Activated T-cell treated with anti-CD3 and anti-CD28 coated beads, Interleukin-2, amount 50 U/mL, for 24 hours (primary cell): ENCODE measurements around the gene PDE3A.

Experiments used
- DNase-seq: peaks from one replicate; pipeline ENCODE4 v3.0.0-alpha.2; 2020
- H3K27ac Mint-ChIP-seq: 2 replicates; pipeline ENCODE4 v1.8.0; 2020; ENCODE audit warnings: mild to moderate bottlenecking, mixed read lengths
- H3K27me3 Mint-ChIP-seq: 2 replicates; pipeline ENCODE4 v1.8.0; 2020; ENCODE audit warnings: mixed read lengths
- H3K36me3 Mint-ChIP-seq: 2 replicates; pipeline ENCODE4 v1.8.0; 2020; ENCODE audit warnings: low read depth, mixed read lengths
- H3K4me1 Mint-ChIP-seq: 2 replicates; pipeline ENCODE4 v1.8.0; 2020; ENCODE audit warnings: low read depth, mixed read lengths
- H3K4me3 Mint-ChIP-seq: 2 replicates; pipeline ENCODE4 v1.8.0; 2020; ENCODE audit warnings: mild to moderate bottlenecking, moderate library complexity, mixed read lengths
- H3K9me3 Mint-ChIP-seq: 2 replicates; pipeline ENCODE4 v1.8.0; 2020; ENCODE audit warnings: mixed read lengths

Gene PDE3A

DNA sequence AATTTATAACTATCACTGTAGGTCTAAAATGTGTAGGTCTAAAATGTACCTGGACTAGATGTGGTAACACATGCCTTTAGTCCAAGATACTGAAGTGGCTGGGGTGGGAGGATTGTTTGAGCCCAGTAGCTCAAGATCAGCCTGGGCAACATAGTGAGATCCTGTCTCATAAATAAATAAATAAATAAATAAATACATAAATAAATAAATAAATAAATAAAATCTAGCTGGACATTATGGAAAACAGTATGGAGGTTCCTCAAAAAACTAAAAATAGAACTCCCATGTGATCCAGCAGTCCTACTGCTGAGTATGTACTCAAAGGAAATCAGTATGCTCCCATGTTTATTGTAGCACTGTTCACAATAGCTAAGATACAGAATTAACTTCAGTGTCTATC, 24.0 kb downstream of the PDE3A start:
- DNase-seq: no peak
- Mint-ChIP-seq H3K27me3 (no peaks in the 10 kb centered on the region), H3K36me3 (no peaks in the 10 kb centered on the region), H3K9me3 (no peaks in the 10 kb centered on the region), H3K27ac (no peak overlapping the region), H3K4me3 (no peak overlapping the region), H3K4me1 (no peaks in the 10 kb centered on the region)

DNA sequence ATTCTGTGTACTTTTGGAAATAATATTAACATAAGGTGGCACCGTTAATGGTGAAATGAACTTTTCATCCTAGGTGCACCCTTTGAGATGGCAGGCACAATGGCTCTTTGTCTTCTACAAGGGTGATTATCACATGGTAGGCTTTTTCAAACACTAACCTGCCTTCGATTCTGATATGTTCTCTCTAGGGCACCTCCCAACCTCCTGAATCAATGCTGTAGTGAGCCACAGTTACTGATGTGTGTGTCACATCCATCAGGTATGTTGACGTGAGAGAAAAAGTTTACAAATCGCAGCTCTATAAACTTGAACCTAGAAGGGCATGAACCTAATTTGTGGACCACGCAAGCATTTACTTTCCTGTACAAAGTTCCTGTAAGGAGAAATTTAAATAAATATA, 25.4 kb downstream of the PDE3A start:
- Mint-ChIP-seq H3K4me3 (no peak overlapping the region), H3K27me3 (no peaks in the 10 kb centered on the region), H3K4me1 (no peaks in the 10 kb centered on the region), H3K36me3 (no peaks in the 10 kb centered on the region), H3K9me3 (no peaks in the 10 kb centered on the region), H3K27ac (no peak overlapping the region)
- no peak for DNase-seq

DNA sequence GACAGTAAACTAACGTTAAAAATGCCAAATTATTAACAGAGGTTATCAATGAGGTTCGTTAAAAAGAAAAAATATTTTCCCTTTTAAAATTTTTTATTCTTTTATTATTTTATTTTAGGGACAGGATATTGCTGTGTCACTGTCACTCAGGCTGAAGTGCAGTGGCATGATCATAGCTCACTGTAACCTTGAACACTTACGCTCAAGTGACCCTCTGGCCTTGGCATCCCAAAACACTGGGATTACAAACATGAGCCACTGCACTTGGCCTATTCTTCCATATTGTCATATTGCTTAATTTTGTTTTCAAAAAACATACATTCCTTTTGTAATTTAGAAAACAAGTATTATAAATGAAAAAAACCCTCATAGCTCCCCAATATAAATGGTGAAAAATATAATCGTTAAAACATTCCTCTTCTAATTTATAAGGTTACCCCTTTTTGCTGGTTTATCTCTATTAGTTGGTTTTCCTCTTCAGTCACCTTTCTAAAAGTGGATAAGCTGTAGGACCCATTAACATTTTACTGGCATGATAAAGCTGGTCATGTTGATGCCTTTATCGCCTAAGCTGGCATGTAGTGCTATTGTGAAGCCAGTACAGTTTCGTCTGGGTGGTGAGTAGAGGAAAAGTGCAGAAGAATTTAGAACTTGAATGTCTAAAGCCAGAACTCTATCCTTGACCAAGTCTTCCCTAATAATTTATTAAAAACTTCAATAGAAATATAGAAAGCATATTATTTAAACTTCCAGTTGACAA, 27.6 kb downstream of the PDE3A start:
- Mint-ChIP-seq H3K36me3 (no peaks in the 10 kb centered on the region), H3K9me3 (no peaks in the 10 kb centered on the region), H3K4me1 (no peaks in the 10 kb centered on the region), H3K4me3 (no peak overlapping the region), H3K27me3 (no peaks in the 10 kb centered on the region), H3K27ac (no peak overlapping the region)
- DNase-seq: no peak

DNA sequence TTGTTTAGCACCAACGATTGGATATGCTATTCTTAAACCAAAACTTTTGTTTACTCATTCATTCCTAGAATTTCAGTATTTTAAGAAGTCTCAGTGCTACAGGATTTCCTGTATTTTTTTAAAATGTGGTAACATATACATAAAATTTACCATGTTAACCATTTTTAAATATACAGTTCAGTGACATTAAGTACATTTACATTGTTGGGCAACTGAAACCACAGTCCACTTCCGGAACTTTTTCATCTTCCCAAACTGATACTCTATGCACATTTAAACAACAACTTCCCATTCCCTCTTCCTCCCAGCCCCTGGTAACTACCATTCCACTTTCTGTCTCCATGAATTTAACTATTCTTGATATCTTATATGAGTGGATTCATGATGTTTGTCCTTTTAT, 30.3 kb downstream of the PDE3A start:
- Mint-ChIP-seq H3K4me3 (no peak overlapping the region), H3K36me3 (no peaks in the 10 kb centered on the region), H3K27me3 (no peaks in the 10 kb centered on the region), H3K9me3 (no peaks in the 10 kb centered on the region), H3K27ac (no peak overlapping the region), H3K4me1 (no peaks in the 10 kb centered on the region)
- DNase-seq: no peak

DNA sequence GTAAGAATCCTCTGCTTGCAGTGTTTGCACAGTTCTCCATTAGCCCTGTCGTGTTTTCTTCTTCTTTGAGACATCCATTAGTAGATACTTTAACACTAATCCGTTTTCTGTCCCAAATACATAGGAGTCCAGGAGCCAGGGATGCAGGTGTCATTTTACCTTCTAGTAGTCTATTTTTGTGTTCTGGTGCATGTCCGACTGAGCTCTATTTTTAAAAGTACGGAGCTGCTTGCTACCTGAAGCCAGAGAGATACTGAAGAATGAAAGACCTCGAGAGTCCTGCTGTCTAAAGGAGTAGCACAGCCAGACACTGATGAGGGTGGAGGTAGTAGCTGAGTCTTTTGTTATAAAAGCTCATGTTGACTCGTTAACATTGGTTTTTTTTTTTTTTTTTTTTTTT, 31.7 kb downstream of the PDE3A start:
- Mint-ChIP-seq H3K36me3 (no peaks in the 10 kb centered on the region), H3K27ac (no peak overlapping the region), H3K4me3 (no peak overlapping the region), H3K27me3 (no peaks in the 10 kb centered on the region), H3K4me1 (no peaks in the 10 kb centered on the region), H3K9me3 (no peaks in the 10 kb centered on the region)
- no peak for DNase-seq

DNA sequence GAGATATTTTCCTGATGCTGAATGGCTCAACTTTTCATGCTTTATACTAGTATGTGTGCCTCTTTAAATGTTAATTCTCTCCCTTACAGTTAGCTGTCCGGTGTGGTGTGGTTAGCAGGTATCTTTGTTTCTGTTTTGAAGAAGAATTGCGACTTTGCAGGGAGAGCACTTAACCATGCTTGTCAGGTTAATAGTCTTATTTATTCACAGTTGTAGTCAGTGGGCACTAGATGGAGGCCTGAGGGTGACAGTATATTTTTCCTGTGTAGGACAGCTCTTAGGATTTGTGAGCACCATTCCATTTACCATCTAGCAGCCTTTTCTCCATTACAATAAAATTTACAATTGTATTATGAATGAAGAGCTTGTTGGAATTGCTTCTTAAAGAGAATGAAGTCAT, 34.9 kb downstream of the PDE3A start:
- no peaks in the 10 kb centered on the region for H3K36me3 Mint-ChIP-seq
- DNase-seq: no peak
- peaks cover 3% of the 10 kb centered on the region for H3K9me3 Mint-ChIP-seq
- no peak overlapping the region for H3K4me3 Mint-ChIP-seq
- H3K27me3 Mint-ChIP-seq: no peaks in the 10 kb centered on the region
- no peak overlapping the region for H3K27ac Mint-ChIP-seq
- no peaks in the 10 kb centered on the region for H3K4me1 Mint-ChIP-seq

DNA sequence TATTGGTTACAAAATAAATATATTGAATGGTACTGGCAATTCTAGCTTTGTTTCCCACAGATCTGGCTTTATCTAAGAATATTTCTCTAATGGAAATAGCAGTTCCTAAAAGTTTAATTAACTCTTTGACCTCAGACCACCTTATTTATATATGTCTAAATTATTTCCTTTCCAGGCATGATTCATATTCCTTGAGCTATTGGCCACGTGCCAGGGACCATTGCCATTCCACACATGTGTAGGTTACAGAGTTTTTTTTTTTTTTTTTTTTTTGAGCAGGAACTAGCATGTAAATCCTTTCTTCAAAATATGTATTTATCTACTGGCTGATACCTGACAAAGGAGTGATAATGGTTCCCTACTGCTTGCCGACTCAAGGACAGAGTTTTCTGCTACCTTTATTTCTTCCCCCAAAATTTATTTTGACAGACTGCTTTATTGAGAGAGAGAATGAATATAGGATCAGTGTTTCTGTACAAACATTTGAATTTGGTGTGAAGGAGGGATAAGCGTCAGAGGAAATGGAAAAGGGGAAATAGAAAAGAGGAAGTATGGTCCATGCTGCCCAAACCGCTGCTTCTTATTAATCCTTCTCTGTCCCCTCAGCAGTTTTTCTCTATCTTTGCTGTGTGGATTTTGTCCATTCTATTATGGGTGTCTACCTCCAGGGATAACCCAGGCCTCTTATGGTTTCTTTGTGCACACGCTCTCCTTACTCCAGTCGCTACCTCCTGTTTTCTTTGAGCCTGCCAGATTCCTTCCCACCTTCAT, 36.4 kb downstream of the PDE3A start:
- Mint-ChIP-seq H3K27ac (no peak overlapping the region), H3K4me3 (no peak overlapping the region), H3K36me3 (no peaks in the 10 kb centered on the region), H3K9me3 (peaks cover 3% of the 10 kb centered on the region), H3K27me3 (no peaks in the 10 kb centered on the region), H3K4me1 (no peaks in the 10 kb centered on the region)
- no peak for DNase-seq

DNA sequence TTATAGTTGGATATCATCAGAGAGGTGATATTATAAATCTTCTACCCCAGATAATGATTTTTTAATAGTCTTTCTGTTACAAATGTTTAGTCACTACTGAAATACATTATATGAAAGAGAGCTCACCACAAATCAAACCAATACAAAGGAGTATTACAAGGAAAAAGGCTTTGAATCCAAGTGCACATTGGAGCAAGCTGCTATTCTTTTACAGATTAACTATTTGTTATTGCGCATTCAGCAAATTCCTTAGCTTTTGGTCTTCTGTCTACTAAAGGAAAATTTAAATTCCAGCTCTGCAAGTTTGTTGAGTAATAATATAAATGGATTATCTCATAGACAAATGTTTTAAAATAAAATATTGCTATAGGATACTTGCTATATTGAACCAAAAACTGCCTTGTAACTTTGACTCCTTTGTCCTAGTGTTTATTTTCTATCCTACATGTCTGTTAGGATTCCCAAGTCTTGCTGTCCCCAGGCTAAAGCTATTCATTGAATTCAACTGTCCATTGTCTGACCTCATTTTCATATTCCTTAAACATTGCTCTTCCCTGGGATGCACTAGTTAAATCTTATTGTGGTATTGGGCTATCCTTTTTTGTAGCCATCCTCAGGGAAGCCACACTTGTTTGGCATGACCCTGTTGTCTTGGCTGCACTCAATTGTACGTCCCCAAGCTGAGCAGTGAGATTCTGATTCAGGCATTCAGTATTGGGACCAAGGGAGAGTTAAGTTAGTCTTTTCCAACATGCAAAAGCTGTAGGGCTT, 41.5 kb downstream of the PDE3A start:
- H3K4me1 Mint-ChIP-seq: no peaks in the 10 kb centered on the region
- no peak for DNase-seq
- no peaks in the 10 kb centered on the region for H3K27me3 Mint-ChIP-seq
- peaks cover 3% of the 10 kb centered on the region for H3K9me3 Mint-ChIP-seq
- H3K4me3 Mint-ChIP-seq: no peak overlapping the region
- no peaks in the 10 kb centered on the region for H3K36me3 Mint-ChIP-seq
- no peak overlapping the region for H3K27ac Mint-ChIP-seq

DNA sequence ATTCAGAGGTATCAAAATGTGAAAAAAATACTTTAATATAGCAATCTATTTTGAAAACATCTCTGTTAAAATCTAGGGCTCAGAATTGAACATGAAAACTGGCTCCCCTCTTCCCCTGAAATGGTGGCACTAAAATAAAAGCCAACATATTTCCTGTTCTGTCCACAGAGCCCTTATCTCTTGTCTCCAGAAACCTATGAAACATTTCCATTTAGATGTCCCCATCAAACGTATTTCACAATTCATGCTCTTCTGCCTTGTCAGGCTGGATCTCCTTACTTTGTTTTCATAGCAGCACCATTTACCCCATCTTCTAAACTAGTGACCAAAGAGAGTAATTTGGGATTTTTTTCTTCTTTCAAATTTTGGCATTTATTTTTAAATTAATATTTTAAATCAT, 42.4 kb downstream of the PDE3A start:
- H3K4me1 Mint-ChIP-seq: no peaks in the 10 kb centered on the region
- H3K9me3 Mint-ChIP-seq: peaks cover 3% of the 10 kb centered on the region
- no peak overlapping the region for H3K27ac Mint-ChIP-seq
- DNase-seq: no peak
- H3K36me3 Mint-ChIP-seq: no peaks in the 10 kb centered on the region
- H3K27me3 Mint-ChIP-seq: no peaks in the 10 kb centered on the region
- H3K4me3 Mint-ChIP-seq: no peak overlapping the region

DNA sequence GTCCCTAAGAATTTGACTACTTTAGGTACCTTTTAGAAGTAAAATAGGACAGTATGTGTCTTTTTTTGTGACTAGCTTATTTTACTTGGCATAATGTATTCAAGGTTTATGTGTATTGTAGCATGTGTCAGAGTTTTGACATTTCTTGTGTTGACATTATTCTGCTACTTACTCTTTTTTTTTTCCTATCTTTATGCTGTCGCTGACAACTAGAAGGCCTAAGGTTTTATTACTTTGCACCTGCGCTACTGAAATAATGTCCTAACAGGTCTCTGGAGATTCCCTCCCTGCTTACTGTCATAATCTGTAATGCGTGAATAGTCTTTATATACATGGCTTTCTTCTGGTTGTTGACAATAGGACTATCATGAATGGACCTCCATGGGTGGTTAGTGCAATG, 43.0 kb downstream of the PDE3A start:
- Mint-ChIP-seq H3K27me3 (no peaks in the 10 kb centered on the region), H3K27ac (no peak overlapping the region), H3K4me1 (no peaks in the 10 kb centered on the region), H3K4me3 (no peak overlapping the region), H3K36me3 (no peaks in the 10 kb centered on the region), H3K9me3 (no peaks in the 10 kb centered on the region)
- DNase-seq: no peak

DNA sequence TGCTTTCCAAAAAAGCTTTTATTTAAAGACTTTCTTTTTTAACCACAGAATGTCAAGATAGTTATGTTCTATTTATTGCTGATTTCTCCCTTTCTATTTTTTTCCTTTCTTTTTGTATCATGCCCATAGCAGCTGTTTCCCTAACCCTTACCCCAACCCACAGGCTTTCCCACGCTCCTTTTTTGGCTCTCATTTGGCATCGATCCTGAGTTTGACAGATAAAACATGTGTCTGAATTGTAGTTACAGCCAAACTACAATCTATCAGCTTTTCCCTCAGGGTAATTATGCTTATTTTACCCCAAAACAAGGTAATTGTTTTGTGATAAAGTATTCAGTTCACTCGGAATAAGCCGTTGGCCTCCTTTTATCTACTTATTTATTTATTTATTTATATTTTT, 46.7 kb downstream of the PDE3A start:
- H3K9me3 Mint-ChIP-seq: no peaks in the 10 kb centered on the region
- no peaks in the 10 kb centered on the region for H3K36me3 Mint-ChIP-seq
- H3K27me3 Mint-ChIP-seq: no peaks in the 10 kb centered on the region
- no peak overlapping the region for H3K27ac Mint-ChIP-seq
- H3K4me1 Mint-ChIP-seq: no peaks in the 10 kb centered on the region
- H3K4me3 Mint-ChIP-seq: no peak overlapping the region
- DNase-seq: no peak

DNA sequence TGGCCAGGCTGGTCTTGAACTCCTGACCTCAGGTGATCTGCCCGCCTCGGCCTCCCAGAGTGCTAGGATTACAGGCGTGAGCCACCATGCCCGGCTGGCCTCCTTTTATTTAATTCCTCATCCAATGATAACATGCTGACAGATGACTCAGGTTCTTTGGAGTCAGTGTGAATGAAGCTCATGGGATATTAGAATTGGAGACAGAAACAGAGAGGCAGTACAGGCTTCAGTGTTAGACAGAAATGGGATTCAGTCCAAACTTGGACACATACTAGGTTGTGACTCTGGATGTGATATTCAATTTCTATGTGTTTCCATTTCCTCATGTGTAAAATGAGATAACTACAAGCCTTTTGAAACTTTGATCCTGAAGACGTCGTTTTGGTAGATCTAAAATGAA, 47.3 kb downstream of the PDE3A start:
- no peak for DNase-seq
- Mint-ChIP-seq H3K27ac (no peak overlapping the region), H3K4me1 (no peaks in the 10 kb centered on the region), H3K4me3 (no peak overlapping the region), H3K36me3 (no peaks in the 10 kb centered on the region), H3K27me3 (no peaks in the 10 kb centered on the region), H3K9me3 (no peaks in the 10 kb centered on the region)

DNA sequence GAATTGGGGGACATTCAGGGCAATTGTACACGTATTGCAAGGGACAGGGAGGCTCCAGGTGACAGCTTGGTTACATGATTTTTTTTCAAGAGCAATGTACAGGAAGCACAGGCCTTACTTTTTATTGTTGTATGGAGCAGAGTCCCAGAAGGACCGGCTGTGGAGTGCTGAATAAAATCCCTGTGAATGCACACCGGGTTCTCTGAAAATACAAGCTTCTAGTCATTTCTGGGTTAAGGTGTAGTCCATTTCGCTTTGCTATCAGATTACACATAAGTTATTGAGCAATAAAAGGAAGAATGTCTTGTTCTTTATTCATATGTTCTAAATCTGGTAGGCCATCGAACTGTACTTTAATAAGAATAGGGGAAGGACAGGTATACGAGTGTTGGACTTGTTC, 52.2 kb downstream of the PDE3A start:
- Mint-ChIP-seq H3K9me3 (no peaks in the 10 kb centered on the region), H3K27me3 (no peaks in the 10 kb centered on the region), H3K4me1 (no peaks in the 10 kb centered on the region), H3K4me3 (no peak overlapping the region), H3K27ac (no peak overlapping the region), H3K36me3 (no peaks in the 10 kb centered on the region)
- DNase-seq: no peak

DNA sequence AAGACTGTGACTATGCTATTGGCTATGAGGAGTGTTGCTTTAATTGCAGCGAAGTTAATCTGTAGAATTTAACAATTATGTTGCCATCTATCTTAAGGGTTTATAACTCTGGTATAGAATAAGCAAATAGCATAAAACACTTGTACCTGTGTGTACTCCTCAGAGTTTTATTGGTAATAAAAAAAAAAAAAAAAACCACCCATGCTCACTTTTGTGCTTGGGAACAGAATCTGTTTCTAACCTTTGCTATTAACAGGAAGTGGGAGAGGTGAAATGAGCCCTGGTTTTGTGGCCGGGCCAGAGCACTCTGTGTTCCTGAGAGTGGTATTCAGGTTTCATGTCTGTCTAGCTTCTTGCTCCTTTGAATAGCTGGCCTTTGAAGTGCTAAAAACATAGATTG, 53.1 kb downstream of the PDE3A start:
- no peak overlapping the region for H3K4me3 Mint-ChIP-seq
- H3K9me3 Mint-ChIP-seq: no peaks in the 10 kb centered on the region

DNA sequence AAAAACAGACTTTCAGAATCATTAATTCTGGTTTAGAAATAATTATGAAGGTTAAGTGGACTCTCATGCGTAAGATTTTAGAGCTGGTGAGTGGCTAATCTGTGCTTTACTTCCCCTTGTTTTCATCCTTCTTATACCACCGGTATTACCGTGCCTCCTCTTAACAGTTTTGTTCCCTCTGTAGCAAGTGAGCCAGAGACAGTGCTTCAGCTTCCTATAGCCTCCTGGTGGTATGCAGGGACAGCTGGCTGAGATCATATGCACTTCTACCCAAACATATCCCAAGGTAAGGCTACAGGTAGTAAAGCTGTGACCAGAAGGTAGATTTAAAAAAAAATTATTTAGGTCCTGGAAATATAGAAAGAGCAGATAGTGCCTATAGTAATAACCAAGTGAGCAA, 55.2 kb downstream of the PDE3A start:
- Mint-ChIP-seq H3K27me3 (no peaks in the 10 kb centered on the region), H3K27ac (no peak overlapping the region), H3K9me3 (no peaks in the 10 kb centered on the region), H3K4me1 (no peaks in the 10 kb centered on the region), H3K36me3 (no peaks in the 10 kb centered on the region), H3K4me3 (no peak overlapping the region)
- DNase-seq: no peak

More for the DNA sequence above, 53.1 kb downstream of the PDE3A start:
- no peak for DNase-seq
- no peaks in the 10 kb centered on the region for H3K4me1 Mint-ChIP-seq
- H3K36me3 Mint-ChIP-seq: no peaks in the 10 kb centered on the region
- H3K27me3 Mint-ChIP-seq: no peaks in the 10 kb centered on the region
- no peak overlapping the region for H3K27ac Mint-ChIP-seq
